ENCODE data around the gene HPS1. TPM values are rescaled to one million over a fixed set of nuclear protein-coding genes. Genes with fewer than 3 reads are reported as not detected.

Gene HPS1
- total RNA-seq, 4 donors from 2014 or later = 26.3 to 40.6 (median 27.9) TPM

GRCh38 chr10:98367604-98368451 lies 78.9 kb downstream of the HPS1 start:
- peaks cover 0 to 34% (median 0%) of the 10 kb centered on the region in 4 donors for H3K27me3 ChIP-seq
- no peaks in the 10 kb centered on the region for H3K9me3 ChIP-seq
- H3K4me3 ChIP-seq = no peak overlapping the region
- DNase-seq = no peak
- TF ChIP-seq CTCF (IDR thresholded peaks at IDR 0.05) (no peak), POLR2A (IDR thresholded peaks at IDR 0.05) (no peak)
- intact Hi-C loops (cut with DNase I) = no loop called here
- no peak overlapping the region for H3K27ac ChIP-seq
- 46 to 48% methylated on average over 18 to 19 of the region's 19 CpGs for WGBS, 2 donors
- no peaks in the 10 kb centered on the region for H3K36me3 ChIP-seq
- H3K4me1 ChIP-seq = peaks cover 0 to 30% (median 0%) of the 10 kb centered on the region in 3 donors

Small RNA genes within 50 kb of the gene (small RNA-seq; reads per million reads assigned to genes)
- 0 to 0.18 (median 0.07) reads per million in 4 donors for gene MIR4685

Other genes starting within 250 kb of the HPS1 start
- 1 to 10 TPM in 2 of 4 donors, under 1 TPM in 2; 0.19 to 3.5 (median 1.4) TPM for gene LOXL4, start 178.7 kb downstream of the HPS1 start, total RNA-seq
- 1 to 10 TPM; 1.6 to 7.7 (median 3.9) TPM for gene PYROXD2, start 31.8 kb downstream of the HPS1 start, total RNA-seq

All from esophagus squamous epithelium (tissue), 5 donors.